ENCODE data around the gene MPND.
A peak's percentile ranks its signal among the peaks of the same experiment; 100 is the strongest.

MPND gene

GRCh38 chr19:4350111-4350510 lies 6.7 kb downstream of the MPND start:
- no peak for DNase-seq

- DNase-seq = no peak
These were observed 7.4 kb downstream of the MPND start for GRCh38 chr19:4350726-4351125.

DNA sequence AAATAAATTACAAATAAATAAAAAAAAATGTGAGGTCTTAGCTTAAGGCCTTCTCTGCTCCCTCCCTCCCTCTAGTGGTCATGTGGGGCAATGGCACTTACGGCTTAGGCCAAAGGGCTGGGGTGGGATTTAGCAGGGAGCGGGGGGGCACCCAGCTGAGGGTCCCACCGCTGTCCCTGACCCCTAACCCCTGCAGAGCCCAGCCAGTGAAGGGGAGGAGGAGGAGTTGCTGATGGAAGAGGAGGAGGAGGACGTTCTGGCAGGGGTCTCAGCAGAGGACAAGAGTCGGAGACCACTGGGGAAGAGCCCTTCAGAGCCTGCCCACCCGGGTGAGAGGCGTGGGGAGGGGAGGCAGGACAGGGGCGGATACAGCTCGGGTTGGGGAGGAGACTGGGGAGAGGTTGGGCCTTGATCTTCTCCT lies 9.3 kb downstream of the MPND start:
- peak; percentile 46 for DNase-seq

DNA sequence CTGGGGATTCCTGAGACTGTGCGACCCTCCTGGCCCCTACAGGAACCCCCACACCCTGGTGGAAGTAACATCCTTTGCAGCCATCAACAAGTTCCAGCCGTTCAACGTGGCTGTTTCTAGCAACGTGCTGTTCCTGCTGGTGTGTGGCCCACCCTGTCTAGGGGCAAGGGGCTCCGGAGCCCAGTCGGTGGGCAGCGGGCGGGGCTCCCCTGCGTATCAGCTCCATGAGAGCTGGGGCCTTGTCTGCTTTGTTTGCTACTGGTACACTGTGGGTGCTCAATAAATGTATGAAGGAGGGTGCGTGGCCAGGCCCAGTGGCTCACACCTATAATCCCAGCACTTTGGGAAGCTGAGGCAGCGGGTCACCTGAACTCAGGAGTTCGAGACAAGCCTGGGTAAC lies 10.9 kb downstream of the MPND start:
- no peak for DNase-seq

- DNase-seq = no peak
These were observed 11.5 kb downstream of the MPND start for GRCh38 chr19:4354897-4355296.

GRCh38 chr19:4357095-4357797 lies 13.9 kb downstream of the MPND start:
- no peak for DNase-seq

GRCh38 chr19:4357921-4358326 lies 14.6 kb downstream of the MPND start:
- no peak for DNase-seq

GRCh38 chr19:4358709-4359626 lies 15.6 kb downstream of the MPND start:
- DNase-seq = no peak

- no peak for DNase-seq
These were observed 16.3 kb downstream of the MPND start for GRCh38 chr19:4359627-4360000.

DNA sequence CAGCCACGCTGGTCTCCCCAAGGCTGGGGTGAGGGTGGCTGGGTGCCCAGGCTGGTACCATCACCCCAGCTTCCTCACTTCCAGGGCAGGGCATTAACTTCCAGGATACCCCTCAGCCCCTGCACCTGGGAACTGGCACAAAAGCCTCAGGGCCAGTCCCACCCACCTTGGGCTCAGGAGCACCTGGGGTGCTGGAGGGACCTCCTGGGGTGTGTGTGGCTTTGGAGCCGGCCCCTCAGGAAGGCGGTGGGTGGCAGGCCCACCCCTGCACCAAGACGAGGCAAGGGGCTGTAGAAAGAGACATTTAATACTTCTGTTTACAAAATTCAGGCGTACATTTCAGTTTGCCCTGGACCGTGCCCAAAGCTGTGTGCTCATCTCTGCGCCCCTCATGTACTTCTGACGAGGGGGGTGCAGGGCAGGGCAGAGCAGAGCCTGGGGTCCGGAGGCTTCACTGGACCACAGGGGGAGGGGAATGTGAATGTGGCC lies 16.8 kb downstream of the MPND start:
- DNase-seq = no peak

GRCh38 chr19:4360641-4361151 lies 17.3 kb downstream of the MPND start:
- no peak for DNase-seq

DNA sequence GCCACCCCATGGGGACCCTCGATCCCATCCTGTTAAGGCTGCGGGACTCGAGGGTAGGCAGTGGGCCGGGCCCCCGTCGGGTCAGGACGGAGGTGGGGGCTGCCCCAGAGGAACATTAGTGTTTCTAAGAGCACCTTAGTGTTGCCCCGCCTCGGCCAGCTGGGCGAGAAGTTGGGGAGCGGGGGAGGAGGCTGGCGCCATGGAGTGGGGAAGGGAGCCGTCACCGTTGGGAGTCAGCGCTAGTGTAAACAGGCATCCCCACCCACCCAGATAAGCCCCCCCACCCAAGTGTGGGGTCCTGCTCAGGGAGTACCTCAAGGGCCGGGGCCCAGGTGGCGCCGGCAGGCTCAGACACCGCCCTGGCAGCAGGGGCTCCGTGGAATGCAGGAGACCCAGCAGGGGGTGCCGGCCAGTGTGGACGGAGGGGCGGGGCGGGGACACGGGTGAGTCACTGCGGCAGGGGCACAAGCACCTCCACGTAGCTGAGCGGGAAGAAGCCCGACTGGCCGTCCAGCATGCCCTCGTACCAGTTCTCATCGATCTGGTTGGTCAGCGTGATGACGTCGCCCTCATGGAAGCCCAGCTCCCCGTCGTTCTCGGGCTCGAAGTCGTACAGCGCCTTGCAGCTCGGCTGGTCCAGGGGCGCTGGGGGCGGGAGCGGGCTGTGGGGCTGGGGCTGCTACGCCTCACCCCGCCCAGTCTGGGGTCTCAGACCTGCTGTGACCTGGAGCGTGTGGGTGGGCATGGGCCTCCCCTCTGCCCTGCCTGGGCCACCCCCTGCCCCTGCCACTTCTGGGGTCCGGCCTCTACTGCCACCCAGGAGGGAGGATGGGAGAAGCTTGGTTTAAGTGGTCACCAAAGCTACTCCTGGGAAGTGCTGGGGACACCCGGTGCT lies 18.0 kb downstream of the MPND start:
- no peak for DNase-seq

- DNase-seq = no peak
These were observed 18.9 kb downstream of the MPND start for GRCh38 chr19:4362101-4362828.

DNA sequence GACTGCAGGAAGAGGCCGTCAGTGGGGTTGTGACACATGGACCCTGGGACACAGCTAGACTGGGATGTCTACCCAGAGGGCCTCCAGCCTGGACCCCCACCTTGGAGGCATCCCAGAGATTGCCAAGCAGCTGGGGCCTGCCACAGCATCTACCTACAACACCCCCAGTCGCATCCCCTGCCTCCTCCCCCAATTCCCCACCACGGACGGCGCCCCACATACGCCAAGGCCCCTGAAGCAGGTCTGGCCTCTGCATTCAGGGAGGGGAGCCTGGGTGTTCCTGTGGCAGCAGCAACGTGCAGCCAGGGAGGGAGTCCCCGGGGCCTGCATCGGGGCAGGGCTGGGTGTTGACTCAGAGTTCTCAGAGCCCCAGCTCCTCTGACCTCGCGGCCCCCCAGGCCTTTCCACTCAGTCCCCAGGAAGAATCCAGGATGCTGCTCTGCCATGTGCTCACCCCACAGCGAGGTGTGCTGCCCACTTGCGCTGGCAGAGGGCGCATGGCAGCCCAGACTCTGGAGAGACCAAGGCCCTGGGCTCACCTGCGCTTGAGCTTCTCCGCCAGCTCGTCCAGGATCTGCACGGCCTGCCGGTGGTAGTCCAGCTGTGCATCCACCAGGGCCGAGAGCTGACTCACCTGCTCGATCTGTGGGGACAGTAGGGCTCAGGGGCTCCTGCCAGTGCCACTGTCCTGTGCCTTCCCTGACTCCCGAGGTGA lies 19.6 kb downstream of the MPND start:
- DNase-seq = no peak

- no peak for DNase-seq
These were observed 20.4 kb downstream of the MPND start for GRCh38 chr19:4363571-4364304.

GRCh38 chr19:4365341-4365740 lies 22.0 kb downstream of the MPND start:
- no peak for DNase-seq

- DNase-seq = no peak
These were observed 22.7 kb downstream of the MPND start for GRCh38 chr19:4365791-4366665.

- no peak for DNase-seq
These were observed 23.4 kb downstream of the MPND start for GRCh38 chr19:4366666-4367335.

DNA sequence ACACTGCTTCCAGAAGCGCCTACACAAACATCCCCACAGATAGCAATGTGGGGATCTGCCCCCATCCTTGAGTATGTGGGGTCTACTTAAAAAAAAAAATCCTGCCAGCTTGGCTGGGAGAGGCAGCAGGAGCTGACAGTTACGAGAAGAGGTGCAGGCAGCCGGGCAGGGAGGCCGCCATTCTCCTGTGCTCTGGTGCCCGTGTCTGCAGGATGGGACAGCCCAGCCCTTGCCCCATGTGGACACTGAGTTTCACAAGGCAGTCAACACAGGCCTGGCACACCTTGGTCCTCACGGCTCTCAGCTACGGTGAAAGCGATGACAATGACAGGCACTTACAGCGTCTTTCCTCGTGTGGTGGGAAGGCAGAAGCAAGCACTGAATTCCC lies 24.0 kb downstream of the MPND start:
- no peak for DNase-seq
